G401.6 (cell line): Measurements from ENCODE around the gene RPL18.
"Not testable (repeated sequence)": the region's sequence is repeated elsewhere in the genome, so short reads cannot be mapped to it uniquely, and the experiment has no call there.

Source experiments
- FAIRE-seq: peaks from 2 replicates; lab custom pipeline; 2012; peaks lifted over from hg19 to GRCh38; lab: Jason Lieb, UNC

Gene RPL18

DNA sequence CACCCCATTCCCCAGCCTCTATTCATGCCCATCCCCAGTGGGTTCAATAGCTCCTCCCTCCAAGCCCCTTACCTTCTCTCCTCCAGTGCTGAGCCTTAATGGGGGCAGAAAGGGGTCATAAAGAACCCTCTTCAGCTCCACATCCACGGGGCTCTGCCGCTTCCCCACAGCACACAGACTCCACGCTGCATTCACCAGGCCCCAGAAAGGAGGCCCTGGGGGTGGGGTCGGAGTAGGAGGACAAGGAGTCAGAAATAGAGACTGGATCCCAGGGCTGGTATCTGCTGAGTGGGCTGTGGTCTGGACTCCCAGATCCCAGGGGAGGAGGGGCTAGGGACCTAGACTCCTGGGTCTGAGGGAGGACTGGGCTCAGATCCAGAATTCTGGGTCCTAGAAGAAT is 25.4 kb upstream of the RPL18 start:
- FAIRE-seq = no peak

GRCh38 chr19:48642862-48643261 is 23.9 kb upstream of the RPL18 start:
- FAIRE-seq = no peak

DNA sequence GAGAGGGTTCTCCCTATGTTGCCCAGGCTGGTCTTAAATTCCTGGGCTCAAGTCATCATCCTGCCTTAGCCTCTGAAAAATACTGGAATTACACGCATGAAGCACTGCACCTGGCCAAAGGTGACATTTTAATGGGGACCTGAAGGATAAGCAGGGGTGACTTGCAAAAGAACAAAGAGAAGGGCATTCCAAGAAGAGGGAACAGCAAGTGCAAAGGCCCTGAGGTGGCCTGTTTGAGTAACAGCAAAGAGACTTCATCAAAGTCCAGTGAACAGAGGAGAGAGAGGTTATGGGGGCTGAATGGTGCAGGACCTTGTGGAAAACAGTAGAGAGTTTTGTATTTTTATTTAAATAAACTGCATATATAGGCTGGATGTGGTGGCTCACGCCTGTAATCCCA is 22.9 kb upstream of the RPL18 start:
- FAIRE-seq = no peak

GRCh38 chr19:48639483-48640375 is 20.8 kb upstream of the RPL18 start:
- FAIRE-seq = no peak

DNA sequence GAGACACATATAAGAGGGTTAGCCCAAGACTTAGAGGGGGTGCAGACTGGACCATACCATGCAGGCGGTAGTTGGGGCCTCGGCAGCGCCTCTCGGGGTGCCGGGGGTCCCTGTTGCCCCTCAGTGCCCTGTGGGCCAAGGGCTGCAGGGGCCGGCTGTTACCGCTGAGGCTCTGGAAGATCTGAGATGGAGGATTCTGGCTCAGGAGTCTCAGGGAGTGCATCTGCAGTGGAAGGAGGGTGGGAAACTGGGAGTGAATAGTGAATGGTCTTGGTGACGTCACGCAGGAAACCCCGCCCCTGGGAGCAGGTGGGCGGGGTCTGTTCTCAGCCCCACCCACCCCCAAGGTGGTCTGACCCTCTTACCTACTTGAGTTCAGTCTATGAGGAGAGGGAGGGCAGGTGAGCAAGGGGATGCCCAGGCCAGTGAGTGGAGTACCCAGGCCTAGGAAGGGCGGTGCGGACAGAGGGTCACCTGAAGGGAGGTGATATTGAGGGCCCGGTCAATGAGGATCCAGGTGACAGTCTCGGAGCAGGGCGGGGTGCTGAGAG is 19.9 kb upstream of the RPL18 start:
- FAIRE-seq = no peak

- peak; percentile 65 for FAIRE-seq
Observed at GRCh38 chr19:48637948-48638830, 19.2 kb upstream of the RPL18 start.

DNA sequence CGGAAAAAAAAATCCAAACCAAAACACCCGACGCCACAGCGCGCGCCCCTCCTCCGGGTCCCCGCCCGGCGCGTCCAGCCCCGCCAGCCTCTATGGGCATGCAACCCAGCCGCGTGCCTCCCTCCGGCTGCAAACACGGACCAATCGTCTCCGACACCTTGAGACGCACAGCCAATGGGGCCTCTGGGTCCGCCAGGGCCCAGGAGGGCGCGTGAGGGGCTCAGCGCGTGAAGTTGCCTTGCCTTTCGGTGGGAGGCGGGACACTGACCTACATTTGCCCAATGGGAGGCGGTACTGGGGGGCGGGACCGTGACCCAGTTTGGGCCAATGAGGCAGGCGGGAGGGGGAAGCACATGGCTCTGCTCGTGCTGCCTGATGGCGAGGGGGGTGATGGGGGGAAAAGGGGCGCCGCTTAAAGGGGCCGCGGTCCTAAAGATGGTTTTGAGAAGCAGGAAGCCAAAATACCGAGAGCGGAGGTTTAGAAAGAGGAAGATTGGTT is 18.5 kb upstream of the RPL18 start:
- peak; percentile 97 for FAIRE-seq

DNA sequence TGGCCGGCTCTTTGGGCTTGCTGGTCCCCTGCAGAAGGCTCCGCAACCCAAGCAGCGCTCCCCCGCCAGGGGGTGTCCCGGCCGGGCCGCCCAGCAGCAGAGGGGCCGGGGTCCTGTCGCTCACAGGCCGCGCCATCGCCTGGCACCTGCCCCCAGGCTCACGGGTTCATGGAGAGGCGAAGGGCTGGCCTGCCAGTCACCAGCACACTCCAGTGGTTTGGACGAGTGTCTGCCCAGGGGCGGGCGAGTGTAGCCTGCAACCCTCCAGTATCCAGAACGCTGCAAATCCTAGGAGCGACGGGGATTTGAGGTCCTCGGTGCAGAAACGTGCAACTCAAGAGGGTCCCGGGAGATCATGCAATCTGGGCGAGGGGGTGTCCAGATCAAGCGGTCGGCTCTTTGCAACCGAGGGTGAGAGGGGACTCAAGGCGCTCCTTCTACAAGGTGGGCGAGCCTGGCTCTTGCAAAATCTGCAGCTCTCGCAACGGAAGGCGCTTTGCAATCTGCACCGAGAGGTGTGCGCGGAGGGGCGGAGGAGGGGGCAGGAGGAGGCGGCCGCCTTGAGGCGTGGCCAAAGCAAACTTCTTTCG is 18.0 kb upstream of the RPL18 start, which contains the start of gene DBP:
Gene DBP (minus strand): TSS at position 521 of the 590 bp plus-strand sequence. CDS start 385 bp downstream, at position 136.
- FAIRE-seq = no peak

- no peak for FAIRE-seq
Observed at GRCh38 chr19:48635966-48636858, 17.2 kb upstream of the RPL18 start.

DNA sequence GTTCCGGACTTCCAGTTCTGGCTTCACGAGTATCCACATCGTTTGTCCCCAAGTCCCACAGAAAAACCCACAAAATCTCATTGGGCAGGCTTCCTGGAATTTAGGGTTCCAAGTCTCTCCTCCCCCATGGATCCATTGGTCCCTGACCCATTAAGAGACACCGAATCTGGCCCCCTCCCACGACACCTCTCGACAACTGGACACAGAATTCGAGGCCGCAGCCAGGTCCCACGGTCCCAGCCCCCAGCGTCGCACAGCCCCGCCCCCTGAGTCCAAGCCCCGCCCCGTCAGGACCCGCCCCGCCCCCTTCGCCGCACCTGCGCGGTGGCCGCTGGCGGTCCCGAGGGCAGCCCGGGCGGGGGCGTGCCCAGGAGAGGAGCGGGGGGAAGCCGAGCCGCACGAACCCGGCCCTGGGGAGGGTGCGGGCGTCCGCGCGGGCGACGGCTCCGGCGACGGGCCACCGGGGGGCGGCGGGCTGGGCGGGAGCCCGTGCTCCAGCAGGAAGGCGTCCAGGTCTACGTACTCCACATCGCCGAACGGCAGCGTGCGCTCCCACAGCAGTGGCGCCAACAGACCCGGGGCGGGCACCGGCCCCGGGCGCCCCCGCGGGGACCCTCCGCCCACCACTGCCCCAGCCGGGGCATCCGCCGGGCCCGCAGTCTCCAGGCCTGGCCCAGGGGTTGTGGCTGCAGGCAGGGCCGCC is 16.4 kb upstream of the RPL18 start:
- FAIRE-seq = no peak

- peak; percentile 96 for FAIRE-seq
Observed at GRCh38 chr19:48634424-48635262, 15.7 kb upstream of the RPL18 start.

DNA sequence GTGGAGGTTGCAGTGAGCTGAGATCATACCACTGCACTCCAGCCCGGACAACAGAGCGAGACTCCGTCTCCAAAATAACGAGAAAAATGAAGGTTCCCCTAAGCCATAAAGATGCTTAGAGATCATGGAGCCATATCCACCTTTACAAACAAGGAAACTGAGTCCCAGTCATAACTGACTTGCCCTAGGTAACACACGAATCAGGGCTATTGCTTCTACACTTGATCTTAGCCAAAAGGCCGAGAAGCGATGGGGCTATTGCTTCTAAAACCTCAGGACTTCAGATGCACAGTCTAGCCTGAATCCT is 15.0 kb upstream of the RPL18 start:
- FAIRE-seq = no peak

GRCh38 chr19:48633148-48634035 is 14.4 kb upstream of the RPL18 start:
- FAIRE-seq = no peak

DNA sequence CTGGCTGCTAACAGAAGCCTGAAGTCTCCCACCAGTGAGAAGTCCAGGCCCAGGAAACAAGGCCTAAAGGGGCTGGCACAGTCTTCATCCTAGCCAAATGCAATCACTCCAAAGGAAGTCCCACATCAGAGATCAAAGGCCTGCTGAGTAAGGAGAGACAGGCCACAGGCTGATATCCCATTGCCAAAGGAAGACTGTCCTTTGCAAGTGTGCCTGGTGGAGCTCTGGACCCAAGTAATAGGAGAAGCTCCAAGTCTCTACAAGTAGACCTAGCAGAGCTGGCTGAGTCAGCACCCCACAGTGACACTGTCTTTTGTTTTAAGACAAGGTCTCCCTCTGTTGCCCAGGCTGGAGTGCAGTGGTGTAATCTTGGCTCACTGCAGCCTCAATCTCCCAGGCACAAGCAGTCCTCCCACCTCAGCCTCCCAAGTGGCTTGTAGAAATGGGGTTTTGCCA is 13.7 kb upstream of the RPL18 start:
- no peak for FAIRE-seq

GRCh38 chr19:48632286-48632685 is 13.3 kb upstream of the RPL18 start:
- not testable (repeated sequence) for FAIRE-seq

DNA sequence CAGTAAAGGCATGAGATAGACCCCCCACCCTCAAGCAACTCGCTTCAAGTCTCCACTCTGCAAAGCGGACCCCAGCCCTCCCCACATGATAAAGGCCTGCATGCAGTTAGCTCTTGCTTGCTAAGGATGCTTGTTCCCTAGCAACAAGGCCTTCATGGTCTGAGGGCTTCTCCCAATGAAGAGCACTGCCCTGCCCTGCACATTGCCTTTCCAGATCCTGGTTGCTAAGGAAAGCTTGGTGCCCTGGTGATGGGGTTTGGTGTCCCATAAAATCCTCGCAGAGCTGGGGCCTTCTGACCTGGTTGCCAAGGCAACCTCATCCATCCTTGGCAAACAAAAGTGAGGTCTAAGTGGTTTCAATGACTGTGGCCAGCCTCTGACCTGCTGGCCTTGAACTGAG is 12.2 kb upstream of the RPL18 start:
- no peak for FAIRE-seq

- FAIRE-seq = no peak
Observed at GRCh38 chr19:48630296-48631063, 11.5 kb upstream of the RPL18 start.
